Measurements from ENCODE around the gene SLC5A11. TPM values are rescaled to one million over a fixed set of nuclear protein-coding genes. Genes with fewer than 3 reads are reported as not detected.

The SLC5A11 gene
- total RNA-seq, result under 1 TPM in 2 of 4 donors, not detected in 2; 0.33 to 0.66 TPM

DNA sequence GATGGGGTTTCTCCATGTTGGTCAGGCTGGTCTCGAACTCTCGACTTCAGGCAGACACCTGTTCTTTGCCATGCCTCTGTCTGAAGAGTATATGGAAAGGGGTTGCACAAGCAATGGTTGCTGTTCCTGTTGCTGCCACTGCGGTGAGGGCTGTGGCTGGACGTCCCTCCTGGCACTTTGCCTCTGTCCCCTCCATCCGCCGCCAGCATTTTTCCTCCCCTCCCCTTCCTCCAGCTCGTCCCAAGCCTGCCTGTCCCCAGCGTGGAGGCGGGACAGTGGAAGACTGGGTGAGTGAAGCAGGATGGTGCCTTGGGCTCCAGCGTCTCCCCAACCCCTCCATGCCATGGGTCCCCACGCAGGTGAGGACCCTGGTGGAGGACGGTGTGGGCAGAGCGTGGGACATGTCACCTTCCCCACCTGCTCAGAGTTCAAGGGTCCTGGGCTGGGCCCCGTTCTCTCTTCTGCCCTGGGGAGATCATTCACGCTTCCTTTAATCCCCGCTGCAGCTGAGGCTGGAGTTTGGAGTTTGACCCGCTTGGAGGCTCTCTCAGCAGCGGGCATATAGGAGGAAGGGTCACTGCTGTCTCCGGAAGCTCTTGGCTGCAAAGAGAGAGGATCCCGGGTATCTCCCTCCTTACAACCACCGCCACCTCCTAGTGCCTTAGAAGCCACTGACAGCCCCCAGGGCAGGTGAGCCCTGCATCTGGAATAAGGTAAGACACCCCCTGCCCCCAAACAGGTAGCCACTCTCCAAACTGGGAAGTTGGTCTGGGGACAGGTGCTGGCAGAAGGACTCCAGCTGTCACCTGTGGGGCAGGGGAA is at the start of gene SLC5A11:
Gene SLC5A11, plus strand, starts transcription at position 238 of the 822 bp plus-strand sequence. CDS start 12,681 bp downstream, outside the sequence.
- TF ChIP-seq, protein P1, sequence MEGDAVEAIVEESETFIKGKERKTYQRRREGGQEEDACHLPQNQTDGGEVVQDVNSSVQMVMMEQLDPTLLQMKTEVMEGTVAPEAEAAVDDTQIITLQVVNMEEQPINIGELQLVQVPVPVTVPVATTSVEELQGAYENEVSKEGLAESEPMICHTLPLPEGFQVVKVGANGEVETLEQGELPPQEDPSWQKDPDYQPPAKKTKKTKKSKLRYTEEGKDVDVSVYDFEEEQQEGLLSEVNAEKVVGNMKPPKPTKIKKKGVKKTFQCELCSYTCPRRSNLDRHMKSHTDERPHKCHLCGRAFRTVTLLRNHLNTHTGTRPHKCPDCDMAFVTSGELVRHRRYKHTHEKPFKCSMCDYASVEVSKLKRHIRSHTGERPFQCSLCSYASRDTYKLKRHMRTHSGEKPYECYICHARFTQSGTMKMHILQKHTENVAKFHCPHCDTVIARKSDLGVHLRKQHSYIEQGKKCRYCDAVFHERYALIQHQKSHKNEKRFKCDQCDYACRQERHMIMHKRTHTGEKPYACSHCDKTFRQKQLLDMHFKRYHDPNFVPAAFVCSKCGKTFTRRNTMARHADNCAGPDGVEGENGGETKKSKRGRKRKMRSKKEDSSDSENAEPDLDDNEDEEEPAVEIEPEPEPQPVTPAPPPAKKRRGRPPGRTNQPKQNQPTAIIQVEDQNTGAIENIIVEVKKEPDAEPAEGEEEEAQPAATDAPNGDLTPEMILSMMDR (IDR thresholded peaks at IDR 0.05; ENCODE audit: low read depth), result no peak

DNA sequence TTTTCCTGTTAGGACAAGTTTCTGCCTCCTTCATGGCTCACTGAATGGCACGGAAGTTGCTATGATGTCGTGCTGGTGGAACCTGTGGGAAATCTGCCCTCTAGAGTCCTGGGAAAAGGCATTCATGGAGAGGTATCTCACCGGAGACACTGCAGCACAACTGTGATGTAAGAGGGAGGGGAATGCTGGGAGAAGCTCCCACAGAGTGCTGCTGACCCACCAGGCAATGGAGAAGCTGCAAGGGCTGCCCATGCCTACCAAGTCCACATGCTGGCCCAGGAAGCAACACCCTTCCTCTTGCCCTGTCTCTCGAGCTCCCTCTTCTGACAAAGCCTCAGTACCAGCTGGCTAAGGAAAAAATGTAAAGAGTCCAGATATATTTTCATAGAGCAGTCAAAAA is 45.2 kb upstream of the SLC5A11 start:
- TF ChIP-seq, protein P1 (IDR thresholded peaks at IDR 0.05; ENCODE audit: low read depth), result no peak

GRCh38 chr16:24801761-24802302 is 43.9 kb upstream of the SLC5A11 start:
- TF ChIP-seq, protein P1 (IDR thresholded peaks at IDR 0.05; ENCODE audit: low read depth), result no peak

GRCh38 chr16:24805484-24805883 is 40.3 kb upstream of the SLC5A11 start:
- TF ChIP-seq, protein P1 (IDR thresholded peaks at IDR 0.05; ENCODE audit: low read depth), result no peak

- TF ChIP-seq, protein P1 (IDR thresholded peaks at IDR 0.05; ENCODE audit: low read depth), result no peak
Measured at GRCh38 chr16:24807301-24807700, 38.5 kb upstream of the SLC5A11 start.

DNA sequence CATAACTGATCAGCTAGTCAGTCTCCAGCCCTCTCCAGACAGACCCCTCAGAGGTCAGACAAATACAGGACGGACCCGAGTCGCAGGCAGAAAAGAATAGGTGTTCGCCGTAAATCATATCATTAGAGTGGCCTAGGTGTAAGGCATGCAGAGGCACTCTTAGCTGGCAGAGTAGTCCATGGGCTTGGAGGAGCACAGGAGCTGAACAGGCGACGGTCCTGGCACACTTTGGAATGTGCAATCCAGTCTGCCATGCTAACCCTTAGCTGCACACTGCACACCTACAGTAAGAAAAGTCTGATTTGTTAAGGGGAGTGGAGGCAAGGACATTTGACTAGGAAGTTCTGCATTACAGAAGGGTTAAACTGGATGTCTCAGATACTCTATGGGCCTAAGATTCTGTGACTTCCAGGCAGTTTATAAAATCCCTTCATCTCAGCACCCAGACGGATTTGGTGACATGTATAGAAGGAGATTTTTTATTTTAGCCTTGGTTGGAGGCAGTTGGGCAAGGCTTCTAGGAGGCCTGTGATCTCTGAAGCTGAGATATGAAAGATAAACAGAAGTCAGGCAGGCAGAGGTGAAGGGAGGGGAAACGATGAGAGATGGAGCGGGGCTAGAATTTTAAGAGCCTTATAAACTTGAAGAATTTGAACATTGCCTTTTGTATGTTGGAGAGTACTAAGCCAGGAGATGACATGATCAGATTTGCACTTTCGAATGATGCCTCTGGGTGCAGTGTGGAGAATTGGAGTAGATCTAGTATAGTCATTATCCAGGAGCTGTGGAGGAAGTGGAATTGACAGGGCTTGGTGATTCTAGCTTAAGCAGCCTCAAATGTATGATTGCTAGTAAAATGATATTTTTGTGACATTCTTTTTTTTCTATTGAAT is 34.6 kb upstream of the SLC5A11 start:
- TF ChIP-seq, protein P1 (IDR thresholded peaks at IDR 0.05; ENCODE audit: low read depth), result no peak

DNA sequence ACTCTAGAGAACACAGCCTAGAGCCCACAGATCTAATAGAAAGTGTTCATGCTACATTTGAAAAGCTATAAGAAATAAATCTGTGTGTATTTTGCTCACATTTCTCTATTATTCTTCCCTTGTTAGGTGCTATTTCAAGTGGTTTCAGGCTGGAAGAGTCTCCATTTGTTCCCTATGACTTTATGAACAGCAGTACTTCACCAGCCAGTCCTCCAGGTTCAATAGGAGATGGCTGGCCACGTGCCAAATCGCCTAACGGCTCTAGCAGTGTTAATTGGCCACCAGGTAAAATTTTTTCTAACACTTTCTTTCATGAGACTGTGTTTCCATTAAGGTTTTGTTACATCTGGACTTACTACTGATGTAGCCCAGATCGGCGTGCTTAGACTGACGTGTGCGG is 30.7 kb upstream of the SLC5A11 start:
- TF ChIP-seq, protein P1 (IDR thresholded peaks at IDR 0.05; ENCODE audit: low read depth), result no peak
